ENCODE measurements around the gene GADD45GIP1. TPM values are rescaled to one million over a fixed set of nuclear protein-coding genes. Genes with fewer than 3 reads are reported as not detected.
"Not testable (repeated sequence)": the region's sequence is repeated elsewhere in the genome, so short reads cannot be mapped to it uniquely, and the experiment has no call there.

Gene GADD45GIP1
- total RNA-seq, 2 experiments from 2014 or later: 31.2 to 32.6 TPM

DNA sequence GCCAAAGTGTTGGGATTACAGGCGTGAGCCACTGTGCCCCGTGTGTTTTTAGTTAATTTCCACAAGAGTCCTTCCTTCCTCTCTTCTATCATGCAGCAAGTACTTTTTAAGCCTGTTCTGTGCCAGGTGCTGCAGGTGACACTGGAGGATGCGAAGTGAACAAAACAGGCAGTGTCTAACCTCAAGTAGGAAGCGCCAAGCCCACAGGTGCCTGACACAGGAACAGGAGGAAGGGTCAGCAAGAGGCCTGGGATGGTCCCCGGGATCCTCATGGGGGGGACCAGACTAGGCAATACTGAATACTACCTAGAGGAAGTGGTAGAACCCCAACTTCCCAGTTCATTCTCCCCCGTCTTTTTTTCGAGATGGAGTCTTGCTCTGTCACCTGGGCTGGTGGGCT lies 20.4 kb downstream of the GADD45GIP1 start:
- peaks cover 54% of the 10 kb centered on the region for H3K4me1 Mint-ChIP-seq (ENCODE audit: low read depth)
- H3K36me3 Mint-ChIP-seq: peaks cover 43% of the 10 kb centered on the region
- peak overlapping the region; percentile 6 for H3K4me3 Mint-ChIP-seq
- intact Hi-C loops (cut with micrococcal nuclease): loop anchor here (5.0 kb wide), 4 partner anchors 199 to 324 kb away; partner anchors contain the start of genes GET3, IER2, STX10 and TNPO2
- ChIA-PET POLR2A (interaction anchor here (0.6 to 2.7 kb wide), 3 partner anchors 52 to 1560 kb away, joined by 3 to 10 read pairs (median 3); partner anchors contain the start of gene FBXW9), CTCF (no interaction called here)
- H3K9me3 Mint-ChIP-seq: no peaks in the 10 kb centered on the region
- H3K27me3 Mint-ChIP-seq: no peaks in the 10 kb centered on the region
- no peak for DNase-seq
- H3K27ac Mint-ChIP-seq: peak overlapping the region; percentile 14

DNA sequence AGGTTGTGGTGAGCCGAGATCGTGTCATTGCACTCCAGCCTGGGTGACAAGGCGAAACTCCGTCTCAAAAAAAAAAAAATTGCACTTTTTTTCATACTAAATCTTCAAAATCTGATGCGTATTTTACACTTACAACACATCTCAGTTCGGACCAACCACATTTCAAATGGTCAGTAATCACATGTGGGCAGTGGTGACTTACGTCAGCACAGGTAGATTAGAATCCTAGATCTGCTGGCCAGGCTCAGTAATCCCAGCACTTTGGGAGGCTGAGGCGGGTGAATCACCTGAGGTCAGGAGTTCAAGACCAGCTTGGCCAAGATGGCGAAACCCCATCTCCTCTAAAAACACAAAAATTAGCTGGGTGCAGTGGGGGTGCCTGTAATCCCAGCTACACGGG lies 22.0 kb downstream of the GADD45GIP1 start:
- Mint-ChIP-seq H3K4me1 (ENCODE audit: low read depth) (peaks cover 46% of the 10 kb centered on the region), H3K27ac (peak overlapping the region; percentile 51), H3K27me3 (no peaks in the 10 kb centered on the region), H3K4me3 (no peak overlapping the region), H3K36me3 (peaks cover 35% of the 10 kb centered on the region), H3K9me3 (no peaks in the 10 kb centered on the region)
- intact Hi-C loops (cut with micrococcal nuclease): loop anchor here (5.0 kb wide), 4 partner anchors 198 to 323 kb away; partner anchors contain the start of genes GET3, IER2, STX10 and TNPO2
- ChIA-PET CTCF (no interaction called here), POLR2A (no interaction called here)
- no peak for DNase-seq

DNA sequence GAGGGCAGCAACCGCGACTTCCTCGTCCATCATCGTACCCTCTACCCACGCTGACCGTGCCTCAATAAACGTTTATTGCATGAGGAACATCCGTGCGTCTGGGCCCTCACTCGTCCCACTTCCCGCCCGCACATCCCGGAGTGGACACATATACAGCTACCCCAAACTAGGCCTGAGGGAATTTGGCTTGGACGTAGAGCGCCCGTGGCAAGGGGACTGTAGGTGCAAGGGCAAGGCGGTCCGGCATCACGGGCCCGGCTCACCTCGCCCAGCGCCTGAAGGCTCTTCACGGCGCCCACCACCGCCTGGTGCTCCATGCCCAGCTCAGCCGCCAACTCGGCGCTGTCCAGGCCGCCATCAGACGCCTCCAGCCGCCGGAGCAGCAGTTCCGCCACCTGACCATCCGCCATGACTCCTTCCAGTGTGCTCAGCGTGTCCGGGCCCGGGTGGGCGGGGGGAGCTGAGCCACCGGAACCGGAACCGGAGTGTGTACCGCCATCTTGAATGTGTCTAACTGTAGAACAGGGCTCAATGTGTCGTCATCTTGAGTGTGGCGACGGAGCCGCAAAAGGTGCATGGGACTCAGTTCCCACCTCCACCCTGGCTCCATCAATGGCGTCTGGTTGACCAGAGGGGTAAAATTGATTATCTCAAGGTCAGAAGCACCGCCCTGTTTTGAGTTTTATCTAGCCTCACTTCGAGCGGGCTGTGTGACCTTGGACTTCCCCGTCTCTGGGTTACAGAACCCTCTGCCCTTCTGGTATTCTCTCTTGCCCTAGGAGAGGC lies 23.5 kb downstream of the GADD45GIP1 start, which contains the start of gene FARSA:
TSS of gene FARSA (minus strand) at position 425 of the 786 bp plus-strand sequence. CDS start at position 410, 15 bp downstream.
- Mint-ChIP-seq H3K4me3 (peak within 1 kb of the TSS; percentile 96), H3K4me1 (ENCODE audit: low read depth) (peaks cover 33% of the 10 kb centered on the region), H3K27me3 (no peaks in the 10 kb centered on the region)

DNA sequence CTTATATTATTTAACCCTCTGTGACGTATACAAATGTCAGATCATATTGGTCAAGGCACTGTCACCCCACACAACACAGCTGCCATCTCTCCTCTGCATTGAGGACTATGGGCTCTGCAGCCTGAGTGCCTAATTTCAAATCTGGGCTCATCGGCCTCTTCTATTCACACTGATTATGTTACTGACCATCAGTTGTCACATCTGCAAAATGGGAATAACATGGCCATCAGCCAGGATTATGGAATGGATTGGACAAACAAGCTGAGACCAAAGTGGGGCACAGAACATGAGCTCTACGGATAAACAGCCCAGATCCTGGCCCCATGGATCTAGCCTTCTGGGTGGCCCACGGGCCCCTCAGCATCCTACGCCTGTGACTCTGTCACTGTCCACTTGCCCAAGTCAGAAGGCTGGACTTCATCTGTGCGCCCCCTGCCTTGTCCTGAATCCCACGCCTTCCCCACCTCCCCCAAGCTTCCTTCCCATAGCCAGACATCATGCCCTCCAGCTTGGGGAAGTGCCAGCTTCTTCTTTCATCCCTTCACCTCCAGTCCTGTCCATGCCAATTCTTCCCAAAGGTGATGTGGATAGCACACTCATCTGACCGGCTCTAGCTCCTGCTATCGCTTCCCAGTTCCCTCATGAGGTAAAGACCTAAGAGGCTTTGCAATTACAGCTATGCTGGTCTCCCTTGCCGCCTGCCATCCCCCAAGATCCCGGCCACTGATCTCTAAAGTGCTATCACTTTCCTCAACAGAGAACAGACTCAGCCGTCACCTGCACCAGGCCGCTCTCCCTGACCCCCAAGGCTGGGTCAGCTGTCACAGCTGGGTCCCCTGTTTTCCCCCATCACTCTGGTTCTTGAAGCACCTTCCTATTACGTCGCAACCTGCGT lies 24.4 kb downstream of the GADD45GIP1 start:
- peak overlapping the region; percentile 96 for H3K4me3 Mint-ChIP-seq
- peaks cover 32% of the 10 kb centered on the region for H3K36me3 Mint-ChIP-seq
- intact Hi-C loops (cut with micrococcal nuclease): loop anchor here (2.0 kb wide), 1 partner anchor 32 kb away; no protein-coding TSS in a partner anchor
- ChIA-PET CTCF (interaction anchor here (0.6 to 2.7 kb wide), 13 partner anchors 13 to 175 kb away, joined by 3 to 21 read pairs (median 3); partner anchors contain the start of gene RAD23A), POLR2A (interaction anchor here (0.7 to 2.2 kb wide), 11 partner anchors 11 to 210 kb away, joined by 3 to 14 read pairs (median 3); partner anchors contain the start of genes KLF1 and SYCE2)
- H3K27ac Mint-ChIP-seq: peak overlapping the region; percentile 82
- H3K27me3 Mint-ChIP-seq: no peaks in the 10 kb centered on the region
- no peak for DNase-seq
- peaks cover 28% of the 10 kb centered on the region for H3K4me1 Mint-ChIP-seq (ENCODE audit: low read depth)
- no peaks in the 10 kb centered on the region for H3K9me3 Mint-ChIP-seq

More for the DNA sequence above, 23.5 kb downstream of the GADD45GIP1 start, which contains the start of gene FARSA:
- CTCF ChIA-PET: interaction anchor here (0.8 to 2.7 kb wide), 6 partner anchors 13 to 173 kb away, joined by 3 to 21 read pairs (median 4); partner anchors contain the start of gene RAD23A
- POLR2A ChIA-PET: interaction anchor here (0.6 to 2.2 kb wide), 13 partner anchors 10 to 252 kb away, joined by 3 to 14 read pairs (median 3); partner anchors contain the start of genes DHPS, KLF1 and SYCE2
- intact Hi-C loops (cut with micrococcal nuclease): loop anchor here (2.0 kb wide), 1 partner anchor 31 kb away; no protein-coding TSS in a partner anchor
- peak within 1 kb of the TSS; percentile 82 for H3K27ac Mint-ChIP-seq
- H3K9me3 Mint-ChIP-seq: no peaks in the 10 kb centered on the region
- peaks cover 29% of the 10 kb centered on the region for H3K36me3 Mint-ChIP-seq
- peak; percentile 95 for DNase-seq

DNA sequence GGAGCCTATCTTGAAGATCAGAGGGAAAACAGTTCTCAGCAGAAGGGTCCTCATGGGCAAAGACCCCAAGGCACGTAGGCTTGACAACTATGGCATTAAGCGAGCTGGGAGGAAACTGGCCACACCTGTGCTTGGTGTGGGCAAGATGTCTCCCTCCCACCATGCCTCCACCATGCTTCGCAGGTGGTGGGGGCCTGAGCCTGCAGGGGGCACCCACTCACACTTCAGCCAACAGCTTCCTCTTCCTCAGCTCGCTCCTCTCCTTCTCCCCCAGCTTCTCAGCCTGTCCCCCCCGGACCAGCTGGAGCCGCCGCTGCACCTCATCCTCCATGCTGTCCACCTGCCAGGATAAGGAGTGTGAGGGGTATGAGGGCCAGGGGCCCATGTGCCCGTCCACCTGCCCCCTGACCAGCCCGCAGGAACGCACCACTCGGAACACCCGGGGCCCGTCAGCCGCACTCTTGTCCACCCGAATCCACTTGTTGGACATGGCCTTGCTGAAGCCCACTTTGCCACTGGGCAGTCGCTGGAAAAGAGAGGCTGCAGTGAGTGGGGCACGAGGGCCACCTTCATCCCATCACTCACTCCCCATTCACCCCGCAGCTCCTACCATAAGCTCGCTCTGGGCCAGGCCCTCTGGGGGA lies 26.9 kb downstream of the GADD45GIP1 start:
- Mint-ChIP-seq H3K36me3 (peaks cover 43% of the 10 kb centered on the region), H3K4me1 (ENCODE audit: low read depth) (peaks cover 23% of the 10 kb centered on the region), H3K27ac (no peak overlapping the region)

DNA sequence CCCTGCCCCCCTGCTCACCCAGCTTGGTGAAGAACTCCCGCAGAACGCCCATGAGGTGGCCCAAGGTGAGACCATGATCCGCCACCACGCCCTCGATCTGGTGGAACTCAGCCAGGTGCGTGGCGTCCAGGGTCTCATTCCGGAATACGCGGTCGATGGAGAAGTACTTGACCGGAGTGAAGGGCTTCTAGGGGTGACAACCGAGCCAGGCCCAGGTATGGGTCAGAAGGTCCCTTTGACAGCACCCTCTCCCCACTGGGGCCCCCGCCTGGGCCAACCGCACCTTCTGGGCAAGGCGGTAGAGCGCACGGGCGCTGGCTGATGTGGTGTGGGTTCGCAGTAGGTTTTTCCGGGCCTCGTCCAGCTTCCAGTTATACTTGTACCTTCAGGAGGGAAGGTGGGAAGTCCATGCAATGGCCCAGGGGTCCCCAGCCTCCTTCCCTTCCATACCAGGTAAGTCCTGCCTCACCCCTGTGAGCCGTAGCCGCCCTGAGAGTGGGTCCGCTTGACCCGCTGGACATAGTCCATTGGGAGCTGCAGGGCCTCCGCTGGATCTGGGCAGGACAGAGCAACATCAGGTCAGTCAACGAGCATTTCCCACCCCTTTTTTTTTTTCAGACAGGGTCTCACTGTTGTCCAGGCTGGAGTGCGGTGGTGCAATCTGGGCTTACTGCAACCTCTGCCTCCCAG lies 32.3 kb downstream of the GADD45GIP1 start:
- ChIA-PET POLR2A (no interaction called here), CTCF (interaction anchor here (0.6 kb wide), 1 partner anchor 100 kb away, joined by 4 read pairs; no protein-coding TSS in a partner anchor)
- no peak overlapping the region for H3K27ac Mint-ChIP-seq
- peaks cover 48% of the 10 kb centered on the region for H3K36me3 Mint-ChIP-seq
- intact Hi-C loops (cut with micrococcal nuclease): no loop called here
- no peak for DNase-seq
- H3K27me3 Mint-ChIP-seq: no peaks in the 10 kb centered on the region
- H3K4me1 Mint-ChIP-seq (ENCODE audit: low read depth): peaks cover 2% of the 10 kb centered on the region
- no peaks in the 10 kb centered on the region for H3K9me3 Mint-ChIP-seq
- no peak overlapping the region for H3K4me3 Mint-ChIP-seq

More for the DNA sequence above, 26.9 kb downstream of the GADD45GIP1 start:
- no peak for DNase-seq
- Mint-ChIP-seq H3K27me3 (no peaks in the 10 kb centered on the region), H3K4me3 (no peak overlapping the region), H3K9me3 (no peaks in the 10 kb centered on the region)
- ChIA-PET POLR2A (interaction anchor here (0.8 kb wide), 1 partner anchor 15 kb away, joined by 5 read pairs; no protein-coding TSS in a partner anchor), CTCF (no interaction called here)
- intact Hi-C loops (cut with micrococcal nuclease): no loop called here

GRCh38 chr19:12922959-12923358 lies 34.1 kb downstream of the GADD45GIP1 start:
- Mint-ChIP-seq H3K27ac (no peak overlapping the region), H3K9me3 (peaks cover 5% of the 10 kb centered on the region), H3K4me1 (ENCODE audit: low read depth) (peaks cover 7% of the 10 kb centered on the region), H3K36me3 (peaks cover 37% of the 10 kb centered on the region), H3K27me3 (no peaks in the 10 kb centered on the region), H3K4me3 (no peak overlapping the region)
- intact Hi-C loops (cut with micrococcal nuclease): no loop called here
- ChIA-PET POLR2A (no interaction called here), CTCF (no interaction called here)
- DNase-seq: no peak

- Mint-ChIP-seq H3K4me1 (ENCODE audit: low read depth) (peaks cover 7% of the 10 kb centered on the region), H3K9me3 (peaks cover 5% of the 10 kb centered on the region), H3K36me3 (peaks cover 26% of the 10 kb centered on the region), H3K27me3 (no peaks in the 10 kb centered on the region), H3K4me3 (no peak overlapping the region), H3K27ac (no peak overlapping the region)
- DNase-seq: no peak
- intact Hi-C loops (cut with micrococcal nuclease): no loop called here
- ChIA-PET CTCF (interaction anchor here (1.1 to 1.5 kb wide), 2 partner anchors 44 to 155 kb away, joined by 3 read pairs; no protein-coding TSS in a partner anchor), POLR2A (interaction anchor here (1.1 kb wide), 1 partner anchor 12 kb away, joined by 4 read pairs; no protein-coding TSS in a partner anchor)
Measured at GRCh38 chr19:12921047-12921446, 36.0 kb downstream of the GADD45GIP1 start.

GRCh38 chr19:12918253-12918652 lies 38.8 kb downstream of the GADD45GIP1 start:
- CTCF ChIA-PET: interaction anchor here (1.0 kb wide), 1 partner anchor 28 kb away, joined by 3 read pairs; the partner anchor contains the start of gene GCDH
- POLR2A ChIA-PET: no interaction called here
- peak overlapping the region; percentile 54 for H3K4me3 Mint-ChIP-seq
- no peaks in the 10 kb centered on the region for H3K27me3 Mint-ChIP-seq
- peaks cover 17% of the 10 kb centered on the region for H3K4me1 Mint-ChIP-seq (ENCODE audit: low read depth)
- DNase-seq: no peak
- H3K9me3 Mint-ChIP-seq: peaks cover 5% of the 10 kb centered on the region
- H3K36me3 Mint-ChIP-seq: peaks cover 12% of the 10 kb centered on the region
- intact Hi-C loops (cut with micrococcal nuclease): no loop called here
- H3K27ac Mint-ChIP-seq: peak overlapping the region; percentile 80

- ChIA-PET CTCF (interaction anchor here (0.8 kb wide), 1 partner anchor 49 kb away, joined by 3 read pairs; no protein-coding TSS in a partner anchor), POLR2A (interaction anchor here (0.6 to 1.9 kb wide), 2 partner anchors 14 to 945 kb away, joined by 4 to 5 read pairs; no protein-coding TSS in a partner anchor)
- intact Hi-C loops (cut with micrococcal nuclease); DNase-seq; H3K27me3 Mint-ChIP-seq; H3K36me3 Mint-ChIP-seq; H3K9me3 Mint-ChIP-seq; H3K27ac Mint-ChIP-seq; H3K4me3 Mint-ChIP-seq: not testable (repeated sequence)
- H3K4me1 Mint-ChIP-seq (ENCODE audit: low read depth): peaks cover 19% of the 10 kb centered on the region
Measured at GRCh38 chr19:12915860-12916259, 41.2 kb downstream of the GADD45GIP1 start.
